Caco-2 (cell line): Measurements from ENCODE around the gene THADA. TPM values are rescaled to one million over a fixed set of nuclear protein-coding genes. Genes with fewer than 3 reads are reported as not detected.
"Not testable (repeated sequence)": the region's sequence is repeated elsewhere in the genome, so short reads cannot be mapped to it uniquely, and the experiment has no call there.

Source experiments
- BruUV-seq: library from RNA; stranded (reverse); fragments of 400-500 nt; replicated peaks from 2 replicates; lab custom pipeline; 2021; lab: Mats Ljungman, UMichigan
- CTCF ChIA-PET: fragments of 300-600 bp; sonication (Branson Sonifier 250); formaldehyde crosslinking; loops from one replicate; lab custom pipeline; 2022; ENCODE audit warnings: antibody characterized with exemption; lab: Charles Lee
- POLR2A ChIA-PET: fragments of 300-600 bp; sonication (Branson Sonifier 250); formaldehyde crosslinking; loops from one replicate; lab custom pipeline; 2022; ENCODE audit warnings: antibody characterized with exemption; lab: Charles Lee
- DNase-seq, 2 experiments: peaks; one replicate each; pipeline versions ENCODE4 v3.0.0 to v3.0.0-alpha.2; 2020 to 2022
- H3K27me3 ChIP-seq: replicated peaks from 2 replicates; pipeline ENCODE4 v1.6.0; 2011; ENCODE audit warnings: low read length; ENCODE audit not compliant: control insufficient read depth, insufficient read depth
- H3K36me3 ChIP-seq: 2 replicates; pipeline ENCODE4 v1.5.1; 2011; ENCODE audit warnings: low read length; ENCODE audit not compliant: control insufficient read depth, insufficient read depth
- H3K4me1 ChIP-seq: fragments of 250-450 bp; sonication (Bioruptor Pico); 2 replicates; pipeline ENCODE4 v1.5.1; 2020; ENCODE audit warnings: mild to moderate bottlenecking
- H3K4me3 ChIP-seq: 2 replicates; pipeline ENCODE4 v1.5.1; 2011; ENCODE audit warnings: low read depth, mild to moderate bottlenecking, control low read depth, low read length
- H3K9me3 ChIP-seq: fragments of 250-450 bp; sonication (Bioruptor Pico); 2 replicates; pipeline ENCODE4 v1.5.1; 2020; ENCODE audit warnings: mild to moderate bottlenecking, moderate library complexity
- H3K27ac Mint-ChIP-seq: one replicate; pipeline ENCODE4 v1.8.0; 2022; ENCODE audit warnings: mixed read lengths; ENCODE audit not compliant: unreplicated experiment
- H3K27me3 Mint-ChIP-seq: one replicate; pipeline ENCODE4 v1.8.0; 2022; ENCODE audit warnings: mixed read lengths; ENCODE audit not compliant: insufficient read depth, unreplicated experiment
- H3K36me3 Mint-ChIP-seq: one replicate; pipeline ENCODE4 v1.8.0; 2022; ENCODE audit warnings: mild to moderate bottlenecking, mixed read lengths; ENCODE audit not compliant: insufficient read depth, unreplicated experiment
- H3K4me1 Mint-ChIP-seq: one replicate; pipeline ENCODE4 v1.8.0; 2022; ENCODE audit warnings: low read depth, mixed read lengths; ENCODE audit not compliant: unreplicated experiment
- H3K4me3 Mint-ChIP-seq: one replicate; pipeline ENCODE4 v1.8.0; 2022; ENCODE audit warnings: mild to moderate bottlenecking, moderate library complexity, mixed read lengths; ENCODE audit not compliant: unreplicated experiment
- H3K9me3 Mint-ChIP-seq: one replicate; pipeline ENCODE4 v1.8.0; 2022; ENCODE audit warnings: mixed read lengths; ENCODE audit not compliant: unreplicated experiment
- intact Hi-C: fragments of 100-400 bp; cut with micrococcal nuclease; formaldehyde crosslinking; loops from one replicate; pipeline ENCODE4 v1.10.0; 2022; ENCODE audit not compliant: unreplicated experiment
- total RNA-seq: library from RNA; stranded (reverse); gene quantifications from 2 replicates; pipeline ENCODE4 v1.2.3, GENCODE V29; 2022
- TF ChIP-seq, protein P1 (sequence below), 2 experiments: fragments of 200-600 bp in 1 of 2; IDR thresholded peaks; 1 replicate in 1 of 2; 2 replicates in 1 of 2; pipeline versions ENCODE4 v1.5.1 to v1.8.0; 2011 to 2022; ENCODE audit warnings: antibody characterized with exemption in 1 of 2, control low read depth in 1 of 2, inconsistent platforms in 1 of 2, low read depth in 1 of 2, low read length in 1 of 2, mild to moderate bottlenecking in 1 of 2, moderate library complexity in 1 of 2; ENCODE audit not compliant: insufficient read depth in 1 of 2, severe bottlenecking in 1 of 2, unreplicated experiment in 1 of 2

The THADA gene
- total RNA-seq, 1 experiment from 2014 or later: 33.8 TPM

DNA sequence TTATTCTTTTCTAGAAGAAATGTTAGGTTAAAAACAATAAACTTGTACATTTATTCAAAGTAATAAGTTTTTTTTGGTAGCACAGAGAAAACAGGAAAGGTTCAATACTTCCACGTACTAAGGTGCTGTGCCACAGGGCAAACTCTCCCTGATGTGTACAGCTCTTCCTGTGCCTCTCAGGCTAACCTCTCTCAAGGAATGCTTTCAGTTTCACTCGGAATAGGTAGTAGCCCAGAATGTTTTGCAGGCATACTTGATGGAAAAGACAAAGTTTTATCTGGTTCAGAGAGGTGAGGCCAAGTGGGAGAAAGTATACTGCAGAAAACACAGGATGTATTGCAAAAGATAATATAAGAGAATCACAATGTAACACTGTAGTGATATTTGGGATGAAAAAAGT, 198.4 kb downstream of the THADA start:
- peak overlapping the region; percentile 56 for H3K4me3 Mint-ChIP-seq
- TF ChIP-seq, protein P1, sequence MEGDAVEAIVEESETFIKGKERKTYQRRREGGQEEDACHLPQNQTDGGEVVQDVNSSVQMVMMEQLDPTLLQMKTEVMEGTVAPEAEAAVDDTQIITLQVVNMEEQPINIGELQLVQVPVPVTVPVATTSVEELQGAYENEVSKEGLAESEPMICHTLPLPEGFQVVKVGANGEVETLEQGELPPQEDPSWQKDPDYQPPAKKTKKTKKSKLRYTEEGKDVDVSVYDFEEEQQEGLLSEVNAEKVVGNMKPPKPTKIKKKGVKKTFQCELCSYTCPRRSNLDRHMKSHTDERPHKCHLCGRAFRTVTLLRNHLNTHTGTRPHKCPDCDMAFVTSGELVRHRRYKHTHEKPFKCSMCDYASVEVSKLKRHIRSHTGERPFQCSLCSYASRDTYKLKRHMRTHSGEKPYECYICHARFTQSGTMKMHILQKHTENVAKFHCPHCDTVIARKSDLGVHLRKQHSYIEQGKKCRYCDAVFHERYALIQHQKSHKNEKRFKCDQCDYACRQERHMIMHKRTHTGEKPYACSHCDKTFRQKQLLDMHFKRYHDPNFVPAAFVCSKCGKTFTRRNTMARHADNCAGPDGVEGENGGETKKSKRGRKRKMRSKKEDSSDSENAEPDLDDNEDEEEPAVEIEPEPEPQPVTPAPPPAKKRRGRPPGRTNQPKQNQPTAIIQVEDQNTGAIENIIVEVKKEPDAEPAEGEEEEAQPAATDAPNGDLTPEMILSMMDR (IDR thresholded peaks at IDR 0.05; ENCODE audit: insufficient read depth in 1 of 2, low read depth in 1 of 2, low read length in 1 of 2, severe bottlenecking in 1 of 2, unreplicated experiment in 1 of 2): no peak
- H3K9me3 Mint-ChIP-seq: no peaks in the 10 kb centered on the region
- intact Hi-C loops: no loop called here
- Histone ChIP-seq H3K9me3 (no peaks in the 10 kb centered on the region), H3K36me3 (peaks cover 4% of the 10 kb centered on the region), H3K4me1 (peaks cover 44% of the 10 kb centered on the region), H3K4me3 (no peak overlapping the region), H3K27me3 (no peaks in the 10 kb centered on the region)
- POLR2A ChIA-PET: no interaction called here
- H3K36me3 Mint-ChIP-seq: peaks cover 17% of the 10 kb centered on the region
- H3K4me1 Mint-ChIP-seq: peaks cover 41% of the 10 kb centered on the region
- BruUV-seq: no TSS peak
- DNase-seq: no peak
- H3K27me3 Mint-ChIP-seq: no peaks in the 10 kb centered on the region
- peak overlapping the region; percentile 63 for H3K27ac Mint-ChIP-seq
- CTCF ChIA-PET: interaction anchor here (0.5 to 1.1 kb wide), 2 partner anchors 8 to 13 kb away, joined by 4 to 10 read pairs; no protein-coding TSS in a partner anchor

DNA sequence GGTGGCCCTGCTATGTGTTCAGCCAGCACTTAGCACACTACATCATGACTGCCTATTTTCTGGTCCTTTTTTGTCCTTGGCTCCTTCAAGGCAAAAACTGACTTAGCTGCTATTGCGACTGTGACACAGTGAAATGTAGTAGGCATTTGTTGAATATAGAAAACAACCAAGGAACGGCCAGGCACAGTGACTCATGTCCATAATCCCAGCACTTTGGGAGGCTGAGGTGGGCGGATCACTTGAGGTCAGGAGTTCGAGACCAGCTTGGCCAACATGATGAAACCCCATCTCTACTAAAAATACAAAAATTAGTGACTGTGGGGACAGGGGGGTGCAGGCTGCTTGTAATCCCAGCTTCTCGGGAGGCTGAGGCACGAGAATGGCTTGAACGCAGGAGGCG, 199.5 kb downstream of the THADA start:
- H3K27ac Mint-ChIP-seq, H3K9me3 Mint-ChIP-seq, BruUV-seq, CTCF ChIA-PET, H3K27me3 ChIP-seq, H3K4me3 ChIP-seq, intact Hi-C loops, H3K36me3 ChIP-seq, H3K9me3 ChIP-seq, POLR2A ChIA-PET, H3K4me3 Mint-ChIP-seq, DNase-seq, H3K27me3 Mint-ChIP-seq: not testable (repeated sequence)
- H3K4me1 Mint-ChIP-seq: peaks cover 43% of the 10 kb centered on the region
- peaks cover 17% of the 10 kb centered on the region for H3K36me3 Mint-ChIP-seq
- peaks cover 46% of the 10 kb centered on the region for H3K4me1 ChIP-seq

DNA sequence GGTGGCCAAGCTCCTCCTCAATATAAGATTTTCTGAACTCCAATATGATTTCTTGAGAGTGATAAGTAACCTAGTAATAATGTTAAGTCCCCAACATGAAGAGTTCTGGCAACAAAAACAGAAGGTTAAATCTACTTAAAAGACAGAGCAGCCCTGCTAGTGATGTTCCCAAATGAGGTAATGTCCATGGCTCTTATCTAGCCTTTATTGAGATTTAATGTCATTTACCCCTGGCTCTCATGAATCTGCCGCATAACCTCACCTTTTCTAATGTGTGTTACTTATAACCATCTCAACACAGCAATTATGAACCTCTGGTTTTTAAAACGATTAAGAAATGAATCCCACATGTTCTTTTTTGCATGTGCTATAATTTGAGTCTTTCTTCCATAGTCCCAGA, 201.9 kb downstream of the THADA start:
- Mint-ChIP-seq H3K4me1 (peaks cover 50% of the 10 kb centered on the region), H3K9me3 (no peaks in the 10 kb centered on the region), H3K4me3 (no peak overlapping the region), H3K27me3 (no peaks in the 10 kb centered on the region), H3K36me3 (peaks cover 17% of the 10 kb centered on the region), H3K27ac (no peak overlapping the region)
- Histone ChIP-seq H3K27me3 (no peaks in the 10 kb centered on the region), H3K36me3 (peaks cover 4% of the 10 kb centered on the region), H3K4me3 (no peak overlapping the region), H3K4me1 (peaks cover 53% of the 10 kb centered on the region), H3K9me3 (no peaks in the 10 kb centered on the region)
- intact Hi-C loops: no loop called here
- ChIA-PET CTCF (no interaction called here), POLR2A (no interaction called here)
- no TSS peak for BruUV-seq
- no peak for DNase-seq
- TF ChIP-seq, protein P1 (IDR thresholded peaks at IDR 0.05; ENCODE audit: insufficient read depth in 1 of 2, low read depth in 1 of 2, low read length in 1 of 2, severe bottlenecking in 1 of 2, unreplicated experiment in 1 of 2): no peak

DNA sequence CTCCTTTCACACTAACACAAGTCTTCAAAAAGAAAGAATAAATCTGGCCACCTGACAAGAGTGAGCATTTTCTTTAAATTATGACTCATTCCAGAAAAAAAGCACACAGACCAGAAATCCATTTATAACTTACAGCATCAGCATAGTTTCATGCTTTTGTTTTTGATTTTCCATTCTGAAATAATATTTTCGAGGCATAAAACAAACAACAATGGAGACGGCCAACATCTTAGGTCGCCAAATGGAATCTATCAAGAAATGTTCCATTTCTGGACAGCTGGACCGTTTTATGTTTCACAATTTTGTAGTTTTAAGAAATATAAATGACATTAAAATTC, 204.0 kb downstream of the THADA start:
- Mint-ChIP-seq H3K9me3 (no peaks in the 10 kb centered on the region), H3K4me3 (no peak overlapping the region), H3K27ac (no peak overlapping the region), H3K36me3 (peaks cover 9% of the 10 kb centered on the region), H3K4me1 (peaks cover 46% of the 10 kb centered on the region), H3K27me3 (no peaks in the 10 kb centered on the region)
- Histone ChIP-seq H3K4me3 (no peak overlapping the region), H3K9me3 (no peaks in the 10 kb centered on the region), H3K27me3 (no peaks in the 10 kb centered on the region), H3K4me1 (peaks cover 53% of the 10 kb centered on the region), H3K36me3 (peaks cover 4% of the 10 kb centered on the region)
- TF ChIP-seq, protein P1 (IDR thresholded peaks at IDR 0.05; ENCODE audit: insufficient read depth in 1 of 2, low read depth in 1 of 2, low read length in 1 of 2, severe bottlenecking in 1 of 2, unreplicated experiment in 1 of 2): no peak
- no peak for DNase-seq
- CTCF ChIA-PET: no interaction called here
- BruUV-seq: no TSS peak
- intact Hi-C loops: no loop called here
- POLR2A ChIA-PET: no interaction called here
